C4-2B (cell line): ENCODE data around the gene KLHDC10.

ENCODE experiments used
- CTCF ChIP-seq: fragments of 450-650 bp; conservative IDR thresholded peaks from 2 replicates; pipeline ENCODE4 v1.5.1; 2017; ENCODE audit warnings: mild to moderate bottlenecking
- ZFX ChIP-seq: fragments of 450-650 bp; IDR thresholded peaks from 2 replicates; pipeline ENCODE4 v1.6.1; 2017

GRCh38 chr7:130127821-130128317 lies 57.5 kb downstream of the KLHDC10 start:
- TF ChIP-seq CTCF (no peak), ZFX (no peak)
